ENCODE measurements around the gene POLD3.

The POLD3 gene

GRCh38 chr11:74641905-74642304, 49.5 kb downstream of the POLD3 start:
- no peak for TF ChIP-seq CTCF (IDR thresholded peaks at IDR 0.05)
- no peak overlapping the region for H3K4me3 Mint-ChIP-seq
- DNase-seq, result no peak
- no peak overlapping the region for H3K27ac Mint-ChIP-seq
- H3K9me3 Mint-ChIP-seq, result no peaks in the 10 kb centered on the region
- H3K27me3 Mint-ChIP-seq (ENCODE audit: low read depth, poor library complexity), result no peaks in the 10 kb centered on the region
- peaks cover 47% of the 10 kb centered on the region for H3K36me3 Mint-ChIP-seq (ENCODE audit: low read depth)
- H3K4me1 Mint-ChIP-seq, result peaks cover 14% of the 10 kb centered on the region

GRCh38 chr11:74642912-74643311, 50.5 kb downstream of the POLD3 start:
- peaks cover 37% of the 10 kb centered on the region for H3K36me3 Mint-ChIP-seq (ENCODE audit: low read depth)
- TF ChIP-seq CTCF (IDR thresholded peaks at IDR 0.05), result no peak
- no peak overlapping the region for H3K4me3 Mint-ChIP-seq
- H3K4me1 Mint-ChIP-seq, result peaks cover 14% of the 10 kb centered on the region
- H3K9me3 Mint-ChIP-seq, result no peaks in the 10 kb centered on the region
- H3K27ac Mint-ChIP-seq, result no peak overlapping the region
- no peaks in the 10 kb centered on the region for H3K27me3 Mint-ChIP-seq (ENCODE audit: low read depth, poor library complexity)
- DNase-seq, result no peak

GRCh38 chr11:74644081-74644480, 51.7 kb downstream of the POLD3 start:
- no peaks in the 10 kb centered on the region for H3K27me3 Mint-ChIP-seq (ENCODE audit: low read depth, poor library complexity)
- TF ChIP-seq CTCF (IDR thresholded peaks at IDR 0.05), result no peak
- H3K36me3 Mint-ChIP-seq (ENCODE audit: low read depth), result peaks cover 37% of the 10 kb centered on the region
- peaks cover 6% of the 10 kb centered on the region for H3K4me1 Mint-ChIP-seq
- H3K9me3 Mint-ChIP-seq, result no peaks in the 10 kb centered on the region
- DNase-seq, result no peak
- H3K4me3 Mint-ChIP-seq, result no peak overlapping the region
- H3K27ac Mint-ChIP-seq, result no peak overlapping the region

GRCh38 chr11:74646215-74646614, 53.8 kb downstream of the POLD3 start:
- H3K27me3 Mint-ChIP-seq (ENCODE audit: low read depth, poor library complexity), result no peaks in the 10 kb centered on the region
- H3K36me3 Mint-ChIP-seq (ENCODE audit: low read depth), result peaks cover 42% of the 10 kb centered on the region
- no peak overlapping the region for H3K27ac Mint-ChIP-seq
- DNase-seq, result no peak
- no peak for TF ChIP-seq CTCF (IDR thresholded peaks at IDR 0.05)
- no peaks in the 10 kb centered on the region for H3K9me3 Mint-ChIP-seq
- peaks cover 4% of the 10 kb centered on the region for H3K4me1 Mint-ChIP-seq
- no peak overlapping the region for H3K4me3 Mint-ChIP-seq

GRCh38 chr11:74646954-74647353, 54.6 kb downstream of the POLD3 start:
- no peak overlapping the region for H3K27ac Mint-ChIP-seq
- H3K27me3 Mint-ChIP-seq (ENCODE audit: low read depth, poor library complexity), result no peaks in the 10 kb centered on the region
- peaks cover 42% of the 10 kb centered on the region for H3K36me3 Mint-ChIP-seq (ENCODE audit: low read depth)
- H3K4me3 Mint-ChIP-seq, result no peak overlapping the region
- DNase-seq, result no peak
- no peaks in the 10 kb centered on the region for H3K9me3 Mint-ChIP-seq
- TF ChIP-seq CTCF (IDR thresholded peaks at IDR 0.05), result no peak
- peaks cover 4% of the 10 kb centered on the region for H3K4me1 Mint-ChIP-seq

- no peak for TF ChIP-seq CTCF (IDR thresholded peaks at IDR 0.05)
- H3K27ac Mint-ChIP-seq, result no peak overlapping the region
- DNase-seq, result no peak
- no peak overlapping the region for H3K4me3 Mint-ChIP-seq
- H3K36me3 Mint-ChIP-seq (ENCODE audit: low read depth), result peaks cover 44% of the 10 kb centered on the region
- no peaks in the 10 kb centered on the region for H3K27me3 Mint-ChIP-seq (ENCODE audit: low read depth, poor library complexity)
- peaks cover 4% of the 10 kb centered on the region for H3K4me1 Mint-ChIP-seq
- H3K9me3 Mint-ChIP-seq, result no peaks in the 10 kb centered on the region
Observed at GRCh38 chr11:74647404-74647803, 55.0 kb downstream of the POLD3 start.

Measured in nephron progenitor cell (in vitro differentiated cells).